Activated CD4-positive, alpha-beta memory T cell treated with anti-CD3 and anti-CD28 coated beads, Interleukin-2, amount 10 ng/mL, durations not matched to agents 7 days and 5 days (primary cell): ENCODE measurements around the gene DHRS11. TPM values are rescaled to one million over a fixed set of nuclear protein-coding genes. Genes with fewer than 3 reads are reported as not detected.
A peak's percentile ranks its signal among the peaks of the same experiment; 100 is the strongest.

Experiments used
- CTCF ChIA-PET: fragments of 350-600 bp; sonication (Branson Sonifier 250); formaldehyde crosslinking; loops from one replicate; lab custom pipeline; 2021; ENCODE audit warnings: antibody characterized with exemption, inconsistent platforms; lab: Charles Lee
- POLR2A ChIA-PET: fragments of 350-600 bp; sonication (Branson Sonifier 250); formaldehyde crosslinking; loops from one replicate; lab custom pipeline; 2021; ENCODE audit warnings: antibody characterized with exemption; lab: Charles Lee
- DNase-seq: peaks from one replicate; pipeline ENCODE4 v3.0.0-alpha.2; 2020
- H3K27ac Mint-ChIP-seq: one replicate; pipeline ENCODE4 v1.8.0; 2021; ENCODE audit warnings: mild to moderate bottlenecking, mixed read lengths
- H3K27me3 Mint-ChIP-seq: one replicate; pipeline ENCODE4 v1.8.0; 2021; ENCODE audit warnings: mixed read lengths
- H3K36me3 Mint-ChIP-seq: one replicate; pipeline ENCODE4 v1.8.0; 2021; ENCODE audit warnings: low read depth, mixed read lengths
- H3K4me1 Mint-ChIP-seq: one replicate; pipeline ENCODE4 v1.8.0; 2021; ENCODE audit warnings: mixed read lengths
- H3K4me3 Mint-ChIP-seq: one replicate; pipeline ENCODE4 v1.8.0; 2021; ENCODE audit warnings: mild to moderate bottlenecking, mixed read lengths
- H3K9me3 Mint-ChIP-seq: one replicate; pipeline ENCODE4 v1.8.0; 2021; ENCODE audit warnings: mixed read lengths
- total RNA-seq, 2 experiments: library from RNA; stranded (reverse); gene quantifications; one replicate each; pipeline ENCODE4 v1.2.3, GENCODE V29; 2021

Gene DHRS11
- total RNA-seq, 2 experiments from 2014 or later = 3.7 to 3.8 TPM

DNA sequence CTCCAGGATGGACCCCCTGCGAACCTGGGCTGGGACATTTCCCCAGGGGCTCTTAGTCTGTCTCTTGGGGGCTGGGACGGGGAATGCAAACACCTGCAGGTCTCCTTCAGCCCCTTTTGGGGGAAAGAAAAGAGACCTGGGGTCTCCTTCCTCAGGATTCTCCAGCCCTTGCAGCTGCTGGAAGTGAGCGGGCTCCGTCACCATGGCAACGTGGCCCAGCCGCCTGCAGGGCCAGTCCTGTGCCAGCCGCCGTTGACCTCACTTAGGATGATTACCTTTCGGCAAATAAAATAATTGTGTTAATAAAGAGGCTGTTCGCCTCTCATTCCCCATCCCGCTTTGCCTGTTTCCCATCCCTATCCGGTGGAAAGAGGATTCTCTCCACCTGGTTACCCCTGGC is 35.4 kb downstream of the DHRS11 start:
- no peaks in the 10 kb centered on the region for H3K4me1 Mint-ChIP-seq
- ChIA-PET CTCF (interaction anchor here (0.9 to 3.8 kb wide), 7 partner anchors 25 to 613 kb away, joined by 3 to 26 read pairs (median 15); partner anchors contain the start of gene MRM1), POLR2A (interaction anchor here (1.7 kb wide), 1 partner anchor 25 kb away, joined by 5 read pairs; the partner anchor contains the start of gene MRM1)
- H3K27me3 Mint-ChIP-seq = peaks cover 5% of the 10 kb centered on the region
- DNase-seq = no peak
- H3K36me3 Mint-ChIP-seq = no peaks in the 10 kb centered on the region
- H3K9me3 Mint-ChIP-seq = no peaks in the 10 kb centered on the region
- no peak overlapping the region for H3K27ac Mint-ChIP-seq
- H3K4me3 Mint-ChIP-seq = no peak overlapping the region

DNA sequence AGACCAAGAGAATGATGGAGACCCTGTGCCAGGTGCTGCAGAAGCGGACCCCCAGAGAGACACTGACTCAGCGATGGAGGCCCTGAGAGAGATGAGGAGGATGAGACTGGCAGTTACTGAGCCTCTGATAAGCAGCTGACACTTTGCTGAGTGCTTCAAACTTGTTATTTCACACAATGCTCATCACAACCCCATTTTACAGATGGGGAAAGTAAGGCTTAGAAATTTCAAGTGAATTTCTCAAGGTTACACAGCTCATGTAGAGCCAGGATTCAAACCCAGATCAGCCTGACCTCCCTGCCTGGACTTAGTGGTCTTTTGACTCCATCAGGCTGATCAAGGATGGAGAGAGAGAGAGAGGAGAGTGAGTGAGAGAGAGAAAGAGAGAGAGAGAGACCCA is 36.9 kb downstream of the DHRS11 start:
- DNase-seq = no peak
- no peaks in the 10 kb centered on the region for H3K36me3 Mint-ChIP-seq
- no peak overlapping the region for H3K27ac Mint-ChIP-seq
- ChIA-PET CTCF (interaction anchor here (0.6 to 3.8 kb wide), 12 partner anchors 14 to 612 kb away, joined by 3 to 26 read pairs (median 6); partner anchors contain the start of gene MRM1), POLR2A (interaction anchor here (1.0 to 1.3 kb wide), 2 partner anchors 28 to 78 kb away, joined by 3 read pairs; partner anchors contain the start of gene MRM1)
- H3K4me1 Mint-ChIP-seq = no peaks in the 10 kb centered on the region
- peaks cover 11% of the 10 kb centered on the region for H3K27me3 Mint-ChIP-seq
- no peak overlapping the region for H3K4me3 Mint-ChIP-seq
- no peaks in the 10 kb centered on the region for H3K9me3 Mint-ChIP-seq

DNA sequence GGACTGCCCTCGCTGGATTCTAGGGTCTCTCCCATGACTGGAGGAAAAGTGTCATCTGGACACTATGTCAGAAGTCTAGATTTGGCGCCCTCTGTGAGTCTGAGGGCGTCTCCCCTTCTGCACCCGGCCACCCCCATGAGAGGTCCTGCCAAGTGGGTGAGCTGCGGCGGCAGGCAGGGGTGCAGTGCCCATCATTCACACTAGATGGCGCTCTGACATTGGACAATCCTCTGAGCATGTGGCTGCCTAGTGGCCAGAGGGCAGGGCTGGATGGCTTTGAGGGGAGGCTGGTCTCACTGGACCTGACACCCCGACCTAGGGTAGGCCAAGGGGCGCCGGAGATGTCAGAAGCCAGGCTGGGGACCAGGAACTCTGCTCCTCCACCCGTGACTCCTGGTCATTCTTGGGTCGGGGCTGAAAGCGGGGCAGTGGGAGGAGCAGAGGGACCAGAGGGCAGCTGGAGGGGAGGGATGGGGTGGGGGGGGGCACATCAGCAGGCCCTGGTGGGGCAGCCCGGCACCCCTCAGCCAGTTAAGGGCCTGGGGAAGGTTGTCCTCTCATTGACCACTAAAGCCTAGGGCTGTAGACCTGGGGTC is 37.7 kb downstream of the DHRS11 start:
- Mint-ChIP-seq H3K9me3 (no peaks in the 10 kb centered on the region), H3K4me1 (no peaks in the 10 kb centered on the region), H3K4me3 (no peak overlapping the region), H3K36me3 (no peaks in the 10 kb centered on the region), H3K27me3 (peaks cover 12% of the 10 kb centered on the region), H3K27ac (no peak overlapping the region)
- CTCF ChIA-PET = interaction anchor here (1.0 to 3.8 kb wide), 10 partner anchors 13 to 611 kb away, joined by 3 to 26 read pairs (median 6); partner anchors contain the start of gene MRM1
- POLR2A ChIA-PET = interaction anchor here (1.0 kb wide), 1 partner anchor 77 kb away, joined by 3 read pairs; no protein-coding TSS in a partner anchor
- peak; percentile 81 for DNase-seq

- POLR2A ChIA-PET = no interaction called here
- no peaks in the 10 kb centered on the region for H3K9me3 Mint-ChIP-seq
- H3K36me3 Mint-ChIP-seq = no peaks in the 10 kb centered on the region
- H3K4me3 Mint-ChIP-seq = no peak overlapping the region
- no peak overlapping the region for H3K27ac Mint-ChIP-seq
- CTCF ChIA-PET = interaction anchor here (0.6 to 3.8 kb wide), 4 partner anchors 28 to 610 kb away, joined by 5 to 26 read pairs (median 16); partner anchors contain the start of gene MRM1
- no peak for DNase-seq
- peaks cover 16% of the 10 kb centered on the region for H3K27me3 Mint-ChIP-seq
- no peaks in the 10 kb centered on the region for H3K4me1 Mint-ChIP-seq
Measured at GRCh38 chr17:36629970-36630502, 38.4 kb downstream of the DHRS11 start.

DNA sequence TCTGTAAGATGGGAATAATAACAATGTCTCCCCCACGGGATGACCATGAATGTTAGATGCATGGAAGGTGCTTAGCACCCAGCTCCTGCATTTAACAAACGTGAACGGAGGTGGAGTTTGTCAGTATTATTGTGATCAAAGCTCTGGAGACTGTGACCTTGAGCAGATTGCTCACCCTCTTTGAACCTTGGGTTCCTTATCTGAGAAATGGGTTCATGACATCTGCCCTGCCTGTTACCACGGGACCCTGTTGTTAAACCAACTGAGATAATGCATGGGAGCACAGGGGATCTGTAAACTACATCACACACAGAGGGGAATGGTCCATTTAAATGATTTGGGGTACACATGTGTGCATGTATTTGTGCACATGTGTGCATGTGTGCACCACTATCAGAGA is 39.3 kb downstream of the DHRS11 start:
- CTCF ChIA-PET = no interaction called here
- DNase-seq = no peak
- H3K27me3 Mint-ChIP-seq = peaks cover 21% of the 10 kb centered on the region
- no peaks in the 10 kb centered on the region for H3K9me3 Mint-ChIP-seq
- no peaks in the 10 kb centered on the region for H3K4me1 Mint-ChIP-seq
- no peak overlapping the region for H3K4me3 Mint-ChIP-seq
- no peaks in the 10 kb centered on the region for H3K36me3 Mint-ChIP-seq
- POLR2A ChIA-PET = no interaction called here
- no peak overlapping the region for H3K27ac Mint-ChIP-seq

GRCh38 chr17:36632916-36633771 is 41.5 kb downstream of the DHRS11 start:
- Mint-ChIP-seq H3K36me3 (no peaks in the 10 kb centered on the region), H3K9me3 (no peaks in the 10 kb centered on the region), H3K4me3 (no peak overlapping the region), H3K27me3 (peaks cover 24% of the 10 kb centered on the region), H3K27ac (no peak overlapping the region), H3K4me1 (no peaks in the 10 kb centered on the region)
- ChIA-PET CTCF (interaction anchor here (0.9 to 1.7 kb wide), 5 partner anchors 72 to 607 kb away, joined by 3 to 11 read pairs (median 5); no protein-coding TSS in a partner anchor), POLR2A (no interaction called here)
- DNase-seq = no peak

DNA sequence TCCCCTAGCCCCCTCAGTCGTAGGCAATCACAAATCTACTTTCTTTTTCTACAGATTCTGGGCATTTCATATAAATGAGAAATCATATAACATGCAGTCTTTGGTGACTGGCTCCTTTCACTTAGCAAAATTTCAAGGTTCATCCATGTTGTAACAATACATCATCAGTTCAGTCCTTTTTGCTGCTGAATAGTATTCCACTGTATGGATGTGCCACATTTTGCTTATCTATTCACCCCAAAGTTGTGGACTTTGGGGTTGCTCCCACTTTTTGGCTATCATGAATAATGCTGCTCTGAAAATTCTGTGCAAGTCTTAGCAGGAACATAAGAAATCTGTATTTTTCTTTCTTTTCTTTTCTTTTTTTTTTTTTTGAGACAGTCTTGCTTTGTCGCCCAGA is 48.7 kb downstream of the DHRS11 start:
- POLR2A ChIA-PET = no interaction called here

DNA sequence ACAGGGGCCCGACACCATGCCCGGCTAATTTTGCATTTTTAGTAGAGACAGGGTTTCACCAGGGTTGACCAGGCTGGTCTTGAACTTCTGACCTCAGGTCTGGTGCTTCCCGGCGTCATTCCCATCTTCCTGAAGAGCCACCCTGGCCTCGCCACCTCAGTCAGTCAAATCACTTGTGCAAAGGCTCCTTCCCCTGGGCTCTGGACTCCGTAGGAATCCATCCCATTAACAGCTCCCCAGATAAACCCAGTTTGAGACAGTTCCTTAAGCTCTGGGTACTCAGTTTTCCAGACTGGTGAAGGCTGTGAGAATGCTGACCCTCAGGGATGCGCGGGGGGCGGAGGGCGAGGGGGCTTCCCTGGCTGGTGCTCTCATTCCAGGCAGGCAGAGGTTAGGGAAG is 49.2 kb downstream of the DHRS11 start:
- no peak overlapping the region for H3K4me3 Mint-ChIP-seq
- ChIA-PET CTCF (no interaction called here), POLR2A (no interaction called here)
- no peaks in the 10 kb centered on the region for H3K9me3 Mint-ChIP-seq
- DNase-seq = no peak
- H3K27ac Mint-ChIP-seq = no peak overlapping the region
- peaks cover 65% of the 10 kb centered on the region for H3K27me3 Mint-ChIP-seq
- no peaks in the 10 kb centered on the region for H3K36me3 Mint-ChIP-seq
- H3K4me1 Mint-ChIP-seq = peaks cover 15% of the 10 kb centered on the region

More for the DNA sequence above, 48.7 kb downstream of the DHRS11 start:
- Mint-ChIP-seq H3K36me3 (no peaks in the 10 kb centered on the region), H3K27me3 (peaks cover 64% of the 10 kb centered on the region), H3K9me3 (no peaks in the 10 kb centered on the region), H3K4me1 (peaks cover 15% of the 10 kb centered on the region), H3K27ac (no peak overlapping the region), H3K4me3 (no peak overlapping the region)
- CTCF ChIA-PET = no interaction called here
- DNase-seq = no peak

- ChIA-PET CTCF (interaction anchor here (2.2 kb wide), 1 partner anchor 13 kb away, joined by 7 read pairs; no protein-coding TSS in a partner anchor), POLR2A (no interaction called here)
- peaks cover 15% of the 10 kb centered on the region for H3K4me1 Mint-ChIP-seq
- H3K27ac Mint-ChIP-seq = no peak overlapping the region
- H3K27me3 Mint-ChIP-seq = peaks cover 70% of the 10 kb centered on the region
- H3K4me3 Mint-ChIP-seq = no peak overlapping the region
- no peak for DNase-seq
- no peaks in the 10 kb centered on the region for H3K36me3 Mint-ChIP-seq
- no peaks in the 10 kb centered on the region for H3K9me3 Mint-ChIP-seq
Measured at GRCh38 chr17:36641331-36641876, 49.7 kb downstream of the DHRS11 start.

GRCh38 chr17:36641877-36642845 is 50.5 kb downstream of the DHRS11 start:
- peaks cover 76% of the 10 kb centered on the region for H3K27me3 Mint-ChIP-seq
- H3K9me3 Mint-ChIP-seq = no peaks in the 10 kb centered on the region
- ChIA-PET CTCF (interaction anchor here (2.2 kb wide), 1 partner anchor 14 kb away, joined by 7 read pairs; no protein-coding TSS in a partner anchor), POLR2A (interaction anchor here (1.2 to 1.5 kb wide), 2 partner anchors 9 to 33 kb away, joined by 3 read pairs; no protein-coding TSS in a partner anchor)
- H3K27ac Mint-ChIP-seq = no peak overlapping the region
- no peaks in the 10 kb centered on the region for H3K36me3 Mint-ChIP-seq
- peaks cover 15% of the 10 kb centered on the region for H3K4me1 Mint-ChIP-seq
- peak; percentile 23 for DNase-seq
- peak overlapping the region; percentile 64 for H3K4me3 Mint-ChIP-seq

DNA sequence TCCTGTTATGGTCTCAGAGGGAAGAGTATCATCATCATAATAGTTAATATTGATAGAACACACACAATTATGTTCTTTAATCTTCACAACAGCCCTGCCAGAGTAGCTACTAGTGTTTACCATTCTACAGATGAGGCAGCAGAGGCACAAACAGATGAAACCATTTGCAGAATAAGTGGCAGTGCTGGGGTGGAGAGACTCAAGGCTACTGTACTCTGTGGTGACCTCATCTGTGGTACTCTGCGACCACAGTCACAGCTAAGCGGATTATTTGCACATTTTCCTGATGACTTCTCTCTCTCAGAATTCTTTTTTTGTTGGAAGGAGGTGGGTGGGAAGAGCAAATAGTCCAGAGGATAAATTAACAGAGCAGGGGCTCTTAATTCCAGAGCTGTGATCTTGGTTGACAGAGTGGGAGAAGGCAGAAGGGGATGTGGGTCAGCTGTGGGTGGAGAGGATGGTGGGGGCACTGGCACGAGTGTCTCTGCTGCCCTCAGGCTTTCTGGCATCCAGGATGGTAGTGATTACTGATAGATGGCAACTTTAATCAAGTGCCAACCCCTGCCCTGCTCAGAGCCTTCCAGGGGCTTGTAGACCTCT is 51.5 kb downstream of the DHRS11 start:
- ChIA-PET CTCF (interaction anchor here (2.2 kb wide), 1 partner anchor 15 kb away, joined by 7 read pairs; no protein-coding TSS in a partner anchor), POLR2A (interaction anchor here (1.2 to 1.5 kb wide), 2 partner anchors 8 to 32 kb away, joined by 3 read pairs; no protein-coding TSS in a partner anchor)
- Mint-ChIP-seq H3K27ac (no peak overlapping the region), H3K4me1 (peaks cover 15% of the 10 kb centered on the region), H3K27me3 (peaks cover 75% of the 10 kb centered on the region), H3K36me3 (no peaks in the 10 kb centered on the region), H3K9me3 (no peaks in the 10 kb centered on the region), H3K4me3 (no peak overlapping the region)
- no peak for DNase-seq
